GM12878 (cell line): Measurements from ENCODE around the gene ELP1. TPM values are rescaled to one million over a fixed set of nuclear protein-coding genes. Genes with fewer than 3 reads are reported as not detected.

ENCODE experiments used
- ATAC-seq: fragments of 200-7000 bp; cut with Tn5 transposase; 3 replicates; pipeline ENCODE4 v1.9.1; 2020; ENCODE audit warnings: mild to moderate bottlenecking, moderate library complexity
- BruUV-seq: library from RNA; stranded (reverse); fragments of 400-500 nt; replicated peaks from 2 replicates; lab custom pipeline; 2021; lab: Mats Ljungman, UMichigan
- CTCF ChIA-PET: fragments of 300-600 bp; sonication (Branson Sonifier 250); formaldehyde crosslinking; extraction: SDS; loops from one replicate; lab custom pipeline; 2021; ENCODE audit warnings: inconsistent platforms; lab: Yijun Ruan, JAX
- POLR2A ChIA-PET: fragments of 350-600 bp; formaldehyde crosslinking; extraction: SDS; loops from one replicate; lab custom pipeline; 2021; ENCODE audit warnings: inconsistent platforms; lab: Charles Lee
- RAD21 ChIA-PET: fragments of 300-600 bp; sonication (Branson Sonifier 250); formaldehyde crosslinking; loops from one replicate; lab custom pipeline; 2023; ENCODE audit warnings: antibody characterized with exemption; ENCODE audit not compliant: unreplicated experiment; lab: Charles Lee
- SMC1A ChIA-PET: fragments of 300-600 bp; sonication (Branson Sonifier 250); formaldehyde crosslinking; loops from one replicate; lab custom pipeline; 2023; ENCODE audit not compliant: unreplicated experiment, uncharacterized antibody; lab: Charles Lee
- DNase-seq: peaks from one replicate; pipeline ENCODE4 v3.0.0-alpha.2; 2011; ENCODE audit warnings: low read depth, low spot score
- FAIRE-seq: peaks from 3 replicates; lab custom pipeline; 2011; peaks lifted over from hg19 to GRCh38; lab: Jason Lieb, UNC
- H2AFZ ChIP-seq: 2 replicates; pipeline ENCODE4 v1.6.0; 2011; ENCODE audit warnings: low read depth, low read length, control low read depth; ENCODE audit not compliant: control insufficient read depth
- H3K27ac ChIP-seq: 2 replicates; pipeline ENCODE4 v1.5.1; 2011; ENCODE audit warnings: control low read depth; ENCODE audit not compliant: control insufficient read depth, insufficient read depth
- H3K27me3 ChIP-seq, 2 experiments: replicated peaks in 1 of 2; 2 replicates each; pipeline versions ENCODE4 v1.6.0 to v1.6.1; 2011; ENCODE audit warnings: low read length in 1 of 2; ENCODE audit not compliant: control insufficient read depth in 2 of 2, insufficient read depth in 2 of 2
- H3K36me3 ChIP-seq, 2 experiments: 2 replicates each; pipeline ENCODE4 v1.5.1; 2011; ENCODE audit warnings: low read length in 1 of 2; ENCODE audit not compliant: control insufficient read depth in 2 of 2, insufficient read depth in 2 of 2
- H3K4me1 ChIP-seq: 2 replicates; pipeline ENCODE4 v1.6.1; 2011; ENCODE audit warnings: mild to moderate bottlenecking, low read length, moderate library complexity, mixed read lengths; ENCODE audit not compliant: control insufficient read depth, insufficient read depth
- H3K4me2 ChIP-seq: 2 replicates; pipeline ENCODE4 v1.6.0; 2011; ENCODE audit warnings: control low read depth; ENCODE audit not compliant: control insufficient read depth, insufficient read depth
- H3K4me3 ChIP-seq: fragments of 200-600 bp; sonication (generic); 2 replicates; pipeline ENCODE4 v1.5.1; 2016
- H3K79me2 ChIP-seq: 2 replicates; pipeline ENCODE4 v1.6.0; 2011; ENCODE audit warnings: low read length; ENCODE audit not compliant: control insufficient read depth, insufficient read depth
- H3K9ac ChIP-seq: 2 replicates; pipeline ENCODE4 v1.8.0; 2011; ENCODE audit warnings: low read length, control low read depth, mixed read lengths; ENCODE audit not compliant: control insufficient read depth, insufficient read depth
- H3K9me3 ChIP-seq: replicated peaks from 3 replicates; pipeline ENCODE4 v1.5.1; 2011; ENCODE audit warnings: mild to moderate bottlenecking, low read length; ENCODE audit not compliant: control insufficient read depth, insufficient read depth
- H4K20me1 ChIP-seq: 2 replicates; pipeline ENCODE4 v1.6.0; 2011; ENCODE audit not compliant: control insufficient read depth, insufficient read depth
- CHD4 ChIP-seq: fragments of 200-600 bp; sonication (generic); IDR thresholded peaks from 2 replicates; pipeline ENCODE4 v1.6.1; 2016; ENCODE audit warnings: mild to moderate bottlenecking
- FOXM1 ChIP-seq: IDR thresholded peaks from 2 replicates; pipeline ENCODE4 v1.6.1; 2012; ENCODE audit warnings: low read depth, mild to moderate bottlenecking, inconsistent platforms, low read length, moderate library complexity
- IKZF1 ChIP-seq: fragments of 450-650 bp; conservative IDR thresholded peaks from 2 replicates; pipeline ENCODE4 v1.6.1; 2017; ENCODE audit warnings: antibody characterized with exemption, mild to moderate bottlenecking
- SP1 ChIP-seq: IDR thresholded peaks from one replicate; pipeline ENCODE4 v1.6.1; 2011; ENCODE audit warnings: low read depth, low read length
- YBX1 ChIP-seq: fragments of 450-650 bp; IDR thresholded peaks from 2 replicates; pipeline ENCODE4 v1.6.1; 2016; ENCODE audit warnings: antibody characterized with exemption
- ZNF207 ChIP-seq: fragments of 450-650 bp; IDR thresholded peaks from 2 replicates; pipeline ENCODE4 v1.6.1; 2014; ENCODE audit warnings: antibody characterized with exemption, mild to moderate bottlenecking, borderline replicate concordance
- WGBS: methylation state at CpG from one replicate; pipeline ENCODE4 v1.1.6; 2016; ENCODE audit warnings: low lambda C conversion rate; ENCODE audit not compliant: insufficient replicate concordance, insufficient coverage; ENCODE audit errors: missing lambda C conversion rate; 5-methylcytosine and 5-hydroxymethylcytosine counted together
- in situ Hi-C: fragments of 300-500 bp; cut with MboI; formaldehyde crosslinking; loops from 9 replicates; pipeline ENCODE4 v1.14.3; 2018; ENCODE audit warnings: mixed read lengths
- intact Hi-C: fragments of 100-400 bp; cut with micrococcal nuclease; formaldehyde crosslinking; loops from one replicate; pipeline ENCODE4 v1.14.2; 2022; ENCODE audit not compliant: unreplicated experiment
- polyA plus RNA-seq, 11 experiments: library from polyadenylated mRNA; depleted of rRNA in 4 of 11; unstranded in 6 of 11; stranded (reverse) in 5 of 11; fragments of >200 nt; fragmentation: Nextera tagmentation in 4 of 11; fragmentation: Illumina TruSeq in 1 of 11; extraction: Ambion mirVana in 4 of 11; extraction: Trizol in 1 of 11; gene quantifications; 1 replicate in 1 of 11; 2 replicates in 10 of 11; pipeline versions ENCODE4 v1.2.1 to v1.2.3, GENCODE V29; 2011 to 2016; ENCODE audit warnings: inconsistent platforms in 2 of 11, missing spikeins in 2 of 11, low read depth in 1 of 11
- total RNA-seq, 4 experiments: library from RNA; depleted of rRNA in 3 of 4; stranded (reverse); fragments of >200 nt in 3 of 4; fragmentation: Illumina TruSeq in 1 of 4; extraction: Trizol in 1 of 4; gene quantifications; 2 replicates each; pipeline versions ENCODE4 v1.2.1 to v1.2.3, GENCODE V29; 2013 to 2021
- TF ChIP-seq, protein P1 (sequence below): fragments of 450-650 bp; IDR thresholded peaks from 2 replicates; pipeline ENCODE4 v1.6.1; 2017; ENCODE audit warnings: antibody characterized with exemption, mild to moderate bottlenecking, moderate library complexity
- TF ChIP-seq, protein P2 (sequence below): IDR thresholded peaks from 2 replicates; pipeline ENCODE4 v1.6.1; 2012; ENCODE audit warnings: low read depth, low read length, improper control_type of control experiment
- TF ChIP-seq, protein P3 (sequence below): fragments of 450-650 bp; IDR thresholded peaks from 2 replicates; pipeline ENCODE4 v1.6.1; 2017; ENCODE audit warnings: mild to moderate bottlenecking, moderate library complexity

ELP1 gene
- total and polyA plus RNA-seq, 10 of the 15 experiments (the other 5 are each of a cell fraction or from before 2014, with no cell fraction given), result 9.7 to 29.9 (median 26.0) TPM

DNA sequence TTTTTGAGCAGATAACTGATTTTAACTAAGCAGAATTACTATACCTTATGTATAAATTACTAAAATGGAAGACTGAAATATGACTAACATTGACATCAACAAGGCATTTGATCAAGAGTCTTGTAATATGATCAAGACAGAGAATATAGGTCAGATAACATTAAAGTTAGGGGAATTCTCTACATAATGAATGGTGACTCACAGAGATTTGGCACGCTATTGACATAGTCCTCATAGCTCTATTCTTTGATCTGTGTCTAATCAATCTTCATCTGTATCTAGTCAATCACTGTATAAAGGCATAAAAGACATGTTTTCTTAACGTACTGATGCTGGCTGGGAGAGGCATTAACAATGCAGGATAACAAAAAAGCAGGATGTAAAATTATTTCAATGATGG lies 17.7 kb upstream of the ELP1 start:
- Histone ChIP-seq H4K20me1 (no peaks in the 10 kb centered on the region), H3K4me2 (no peak overlapping the region), H3K9me3 (no peaks in the 10 kb centered on the region), H3K4me1 (no peaks in the 10 kb centered on the region), H3K27ac (no peak overlapping the region), H2AFZ (no peak overlapping the region), H3K4me3 (no peak overlapping the region), H3K36me3 (no peaks in the 10 kb centered on the region; a peak in 1 of 4 replicates), H3K27me3 (no peaks in the 10 kb centered on the region), H3K79me2 (no peaks in the 10 kb centered on the region), H3K9ac (no peak overlapping the region)
- intact Hi-C loops, result loop anchor here (5.0 kb wide), 1 partner anchor 99 kb away; no protein-coding TSS in a partner anchor
- ChIA-PET CTCF (interaction anchor here (0.9 to 1.7 kb wide), 8 partner anchors 8 to 483 kb away, joined by 3 to 6 read pairs (median 3); no protein-coding TSS in a partner anchor), POLR2A (no interaction called here), SMC1A (interaction anchor here (1.3 to 1.8 kb wide), 3 partner anchors 9 to 59 kb away, joined by 3 to 4 read pairs (median 4); no protein-coding TSS in a partner anchor), RAD21 (no interaction called here)
- WGBS, result 92% methylated on average over 2 of the region's 2 CpGs
- in situ Hi-C loops, result no loop called here
- FAIRE-seq, result no peak
- no TSS peak for BruUV-seq
- no peak for DNase-seq
- TF ChIP-seq ZNF207 (no peak), CHD4 (no peak)
- no peak for ATAC-seq

DNA sequence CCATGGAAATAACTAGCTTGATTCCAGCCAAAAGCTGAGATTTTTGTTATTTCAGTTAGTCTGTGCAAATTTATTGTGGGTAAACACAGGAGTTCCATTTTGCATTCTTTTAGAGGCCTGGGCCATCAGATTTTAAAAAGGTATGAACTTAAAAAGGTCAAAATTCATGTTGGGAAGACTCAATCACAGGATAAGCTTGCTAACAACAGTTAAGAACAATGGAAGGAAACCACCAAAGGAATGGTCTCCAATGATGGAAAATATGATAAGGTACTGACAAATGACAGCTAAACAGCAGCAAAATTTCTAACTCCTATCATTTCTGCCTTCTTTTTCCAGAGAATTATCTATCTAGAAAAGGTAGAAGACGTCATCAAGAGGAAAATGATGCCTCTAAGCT lies 16.2 kb upstream of the ELP1 start:
- Histone ChIP-seq H4K20me1 (no peaks in the 10 kb centered on the region), H3K27ac (no peak overlapping the region), H3K4me2 (no peak overlapping the region), H3K4me3 (no peak overlapping the region), H2AFZ (no peak overlapping the region), H3K27me3 (no peaks in the 10 kb centered on the region), H3K36me3 (no peaks in the 10 kb centered on the region; a peak in 1 of 4 replicates), H3K79me2 (no peaks in the 10 kb centered on the region), H3K9me3 (no peaks in the 10 kb centered on the region), H3K9ac (no peak overlapping the region), H3K4me1 (no peaks in the 10 kb centered on the region)
- in situ Hi-C loops, result no loop called here
- ChIA-PET RAD21 (interaction anchor here (0.7 kb wide), 1 partner anchor 22 kb away, joined by 3 read pairs; no protein-coding TSS in a partner anchor), CTCF (interaction anchor here (0.6 to 1.7 kb wide), 5 partner anchors 8 to 1453 kb away, joined by 3 to 4 read pairs (median 3); no protein-coding TSS in a partner anchor), SMC1A (interaction anchor here (0.6 to 1.8 kb wide), 8 partner anchors 10 to 462 kb away, joined by 3 to 4 read pairs (median 3); no protein-coding TSS in a partner anchor), POLR2A (no interaction called here)
- intact Hi-C loops, result loop anchor here (5.0 kb wide), 1 partner anchor 98 kb away; no protein-coding TSS in a partner anchor
- ATAC-seq, result no peak
- no peak for FAIRE-seq
- 40% methylated on average over 1 of the region's 1 CpG for WGBS
- no peak for DNase-seq
- BruUV-seq, result no TSS peak
- TF ChIP-seq, protein P1, sequence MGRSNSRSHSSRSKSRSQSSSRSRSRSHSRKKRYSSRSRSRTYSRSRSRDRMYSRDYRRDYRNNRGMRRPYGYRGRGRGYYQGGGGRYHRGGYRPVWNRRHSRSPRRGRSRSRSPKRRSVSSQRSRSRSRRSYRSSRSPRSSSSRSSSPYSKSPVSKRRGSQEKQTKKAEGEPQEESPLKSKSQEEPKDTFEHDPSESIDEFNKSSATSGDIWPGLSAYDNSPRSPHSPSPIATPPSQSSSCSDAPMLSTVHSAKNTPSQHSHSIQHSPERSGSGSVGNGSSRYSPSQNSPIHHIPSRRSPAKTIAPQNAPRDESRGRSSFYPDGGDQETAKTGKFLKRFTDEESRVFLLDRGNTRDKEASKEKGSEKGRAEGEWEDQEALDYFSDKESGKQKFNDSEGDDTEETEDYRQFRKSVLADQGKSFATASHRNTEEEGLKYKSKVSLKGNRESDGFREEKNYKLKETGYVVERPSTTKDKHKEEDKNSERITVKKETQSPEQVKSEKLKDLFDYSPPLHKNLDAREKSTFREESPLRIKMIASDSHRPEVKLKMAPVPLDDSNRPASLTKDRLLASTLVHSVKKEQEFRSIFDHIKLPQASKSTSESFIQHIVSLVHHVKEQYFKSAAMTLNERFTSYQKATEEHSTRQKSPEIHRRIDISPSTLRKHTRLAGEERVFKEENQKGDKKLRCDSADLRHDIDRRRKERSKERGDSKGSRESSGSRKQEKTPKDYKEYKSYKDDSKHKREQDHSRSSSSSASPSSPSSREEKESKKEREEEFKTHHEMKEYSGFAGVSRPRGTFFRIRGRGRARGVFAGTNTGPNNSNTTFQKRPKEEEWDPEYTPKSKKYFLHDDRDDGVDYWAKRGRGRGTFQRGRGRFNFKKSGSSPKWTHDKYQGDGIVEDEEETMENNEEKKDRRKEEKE, result no peak
- TF ChIP-seq, protein P2, sequence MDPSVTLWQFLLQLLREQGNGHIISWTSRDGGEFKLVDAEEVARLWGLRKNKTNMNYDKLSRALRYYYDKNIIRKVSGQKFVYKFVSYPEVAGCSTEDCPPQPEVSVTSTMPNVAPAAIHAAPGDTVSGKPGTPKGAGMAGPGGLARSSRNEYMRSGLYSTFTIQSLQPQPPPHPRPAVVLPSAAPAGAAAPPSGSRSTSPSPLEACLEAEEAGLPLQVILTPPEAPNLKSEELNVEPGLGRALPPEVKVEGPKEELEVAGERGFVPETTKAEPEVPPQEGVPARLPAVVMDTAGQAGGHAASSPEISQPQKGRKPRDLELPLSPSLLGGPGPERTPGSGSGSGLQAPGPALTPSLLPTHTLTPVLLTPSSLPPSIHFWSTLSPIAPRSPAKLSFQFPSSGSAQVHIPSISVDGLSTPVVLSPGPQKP, result no peak
- TF ChIP-seq FOXM1 (no peak), YBX1 (no peak), IKZF1 (no peak), SP1 (no peak)
- TF ChIP-seq, protein P3, sequence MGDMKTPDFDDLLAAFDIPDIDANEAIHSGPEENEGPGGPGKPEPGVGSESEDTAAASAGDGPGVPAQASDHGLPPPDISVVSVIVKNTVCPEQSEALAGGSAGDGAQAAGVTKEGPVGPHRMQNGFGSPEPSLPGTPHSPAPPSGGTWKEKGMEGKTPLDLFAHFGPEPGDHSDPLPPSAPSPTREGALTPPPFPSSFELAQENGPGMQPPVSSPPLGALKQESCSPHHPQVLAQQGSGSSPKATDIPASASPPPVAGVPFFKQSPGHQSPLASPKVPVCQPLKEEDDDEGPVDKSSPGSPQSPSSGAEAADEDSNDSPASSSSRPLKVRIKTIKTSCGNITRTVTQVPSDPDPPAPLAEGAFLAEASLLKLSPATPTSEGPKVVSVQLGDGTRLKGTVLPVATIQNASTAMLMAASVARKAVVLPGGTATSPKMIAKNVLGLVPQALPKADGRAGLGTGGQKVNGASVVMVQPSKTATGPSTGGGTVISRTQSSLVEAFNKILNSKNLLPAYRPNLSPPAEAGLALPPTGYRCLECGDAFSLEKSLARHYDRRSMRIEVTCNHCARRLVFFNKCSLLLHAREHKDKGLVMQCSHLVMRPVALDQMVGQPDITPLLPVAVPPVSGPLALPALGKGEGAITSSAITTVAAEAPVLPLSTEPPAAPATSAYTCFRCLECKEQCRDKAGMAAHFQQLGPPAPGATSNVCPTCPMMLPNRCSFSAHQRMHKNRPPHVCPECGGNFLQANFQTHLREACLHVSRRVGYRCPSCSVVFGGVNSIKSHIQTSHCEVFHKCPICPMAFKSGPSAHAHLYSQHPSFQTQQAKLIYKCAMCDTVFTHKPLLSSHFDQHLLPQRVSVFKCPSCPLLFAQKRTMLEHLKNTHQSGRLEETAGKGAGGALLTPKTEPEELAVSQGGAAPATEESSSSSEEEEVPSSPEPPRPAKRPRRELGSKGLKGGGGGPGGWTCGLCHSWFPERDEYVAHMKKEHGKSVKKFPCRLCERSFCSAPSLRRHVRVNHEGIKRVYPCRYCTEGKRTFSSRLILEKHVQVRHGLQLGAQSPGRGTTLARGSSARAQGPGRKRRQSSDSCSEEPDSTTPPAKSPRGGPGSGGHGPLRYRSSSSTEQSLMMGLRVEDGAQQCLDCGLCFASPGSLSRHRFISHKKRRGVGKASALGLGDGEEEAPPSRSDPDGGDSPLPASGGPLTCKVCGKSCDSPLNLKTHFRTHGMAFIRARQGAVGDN, result no peak
